MM.1S (cell line): ENCODE measurements around the gene WWTR1.

Experiments
- CTCF ChIP-seq: fragments of 300-600 bp; sonication (generic); IDR thresholded peaks from 2 replicates; pipeline ENCODE4 v1.5.1; 2016; ENCODE audit warnings: antibody characterized with exemption, low read length, mixed read lengths
- EZH2 ChIP-seq: fragments of 300-600 bp; sonication (generic); optimal IDR thresholded peaks from 2 replicates; pipeline ENCODE3; 2017; ENCODE audit warnings: low read depth, mild to moderate bottlenecking, antibody characterized with exemption, low read length, mixed read lengths
- EZH2phosphoT487 ChIP-seq: fragments of 300-600 bp; sonication (generic); IDR thresholded peaks from 2 replicates; pipeline ENCODE4 v1.6.1; 2018; ENCODE audit warnings: antibody characterized with exemption, low read length

GRCh38 chr3:149538371-149538770 lies 119.5 kb downstream of the WWTR1 start:
- no peak for TF ChIP-seq CTCF
- no peak for TF ChIP-seq EZH2
- no peak for TF ChIP-seq EZH2phosphoT487
